Measurements from ENCODE around the gene PPP1R12C.

The PPP1R12C gene

DNA sequence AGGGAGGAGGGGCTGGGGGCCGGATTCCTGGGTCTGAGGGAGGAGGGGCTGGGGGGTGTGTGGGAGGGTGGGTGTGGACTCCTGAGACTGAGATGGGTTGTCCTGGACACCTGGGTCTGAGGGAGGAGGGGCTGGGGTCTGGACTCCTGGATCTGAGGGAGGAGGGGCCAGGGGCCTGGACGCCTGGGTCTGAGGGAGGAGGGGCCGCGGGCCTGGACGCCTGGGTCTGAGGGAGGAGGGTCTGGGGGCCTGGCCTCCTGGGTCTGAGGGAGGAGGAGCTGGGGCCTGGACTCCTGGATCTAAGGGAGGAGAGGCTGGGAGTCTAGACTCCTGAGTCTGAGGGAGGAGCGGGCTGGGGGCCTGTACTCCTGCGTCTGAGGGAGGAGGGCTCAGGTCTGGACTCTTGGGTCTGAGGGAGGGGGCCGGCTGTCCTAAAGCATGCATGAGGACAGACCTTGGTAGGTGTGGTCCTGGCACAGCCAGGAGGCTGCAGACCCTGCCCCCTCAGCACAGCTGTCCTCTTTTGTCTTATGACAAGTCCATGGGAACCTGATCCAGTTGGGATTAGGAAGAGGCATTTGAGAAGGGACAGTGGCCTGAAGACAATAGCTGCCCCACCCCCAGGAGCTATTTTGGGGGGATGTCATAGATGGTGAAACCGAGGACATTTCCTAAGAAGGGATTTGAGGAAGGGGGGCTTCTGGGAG is 30.3 kb upstream of the PPP1R12C start:
- DNase-seq (ENCODE audit: low read depth, low spot score) = no peak
- H3K4me3 ChIP-seq (ENCODE audit: low read length) = no peak overlapping the region

DNA sequence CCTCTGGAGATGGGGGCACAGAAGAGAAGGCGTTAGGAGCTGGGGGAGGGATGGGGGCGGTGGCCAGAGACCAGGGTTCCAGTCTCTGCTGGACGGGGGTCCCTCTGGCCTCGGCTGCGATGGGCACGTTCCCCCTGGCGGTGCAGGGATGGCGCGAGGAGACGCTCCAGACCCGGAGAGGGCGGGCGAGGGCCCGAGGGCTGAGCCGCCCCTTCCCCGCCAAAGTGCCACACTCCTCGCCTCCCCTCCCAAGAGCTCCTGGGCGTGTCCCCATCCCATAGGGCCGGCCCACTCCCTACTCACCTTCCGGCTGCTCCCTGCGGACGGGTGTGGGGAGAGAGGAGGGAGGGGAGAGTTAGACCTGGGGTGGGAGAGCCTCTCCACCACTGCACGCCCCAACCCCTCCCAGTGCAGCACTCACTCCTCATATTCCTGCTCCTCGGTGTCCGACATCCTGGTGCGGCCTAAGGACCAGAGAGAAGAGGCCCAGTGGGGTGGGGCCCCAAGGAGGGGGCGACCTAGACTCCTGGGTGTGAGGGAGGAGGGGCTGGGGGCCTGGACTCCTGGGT is 29.4 kb upstream of the PPP1R12C start:
- no peak for DNase-seq (ENCODE audit: low read depth, low spot score)
- peak overlapping the region; percentile 44 for H3K4me3 ChIP-seq (ENCODE audit: low read length)

DNA sequence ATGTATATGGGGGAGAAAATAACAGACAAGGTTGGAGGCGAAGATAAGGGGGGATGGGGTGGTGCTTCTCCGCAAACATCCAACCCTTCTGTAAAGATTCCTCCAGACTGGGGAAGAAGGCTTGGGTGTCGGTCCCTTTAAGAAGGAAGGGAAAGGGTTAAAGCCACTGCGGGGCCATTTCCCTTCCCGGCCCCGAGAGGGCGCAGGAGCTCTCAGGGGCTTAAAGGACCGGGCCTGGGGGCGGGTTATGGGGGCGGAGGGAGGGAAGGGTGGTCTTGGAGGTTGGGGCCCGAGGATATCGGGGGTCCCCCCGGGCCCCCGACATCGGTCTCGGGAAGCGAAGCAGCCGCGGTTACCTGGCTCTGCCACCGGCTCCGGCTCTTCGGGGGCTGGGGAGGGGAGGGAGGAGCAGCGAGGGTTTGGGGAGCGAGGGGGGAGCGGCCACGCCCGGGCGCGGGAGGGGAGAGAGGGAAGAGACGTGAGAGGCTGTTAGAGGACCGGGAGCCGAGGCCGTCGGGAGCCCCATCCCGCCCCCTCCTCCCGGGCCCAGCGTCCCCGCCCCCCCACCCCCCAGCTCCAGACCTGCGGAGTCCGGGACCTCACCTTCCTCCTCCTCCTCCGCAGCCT is 28.8 kb upstream of the PPP1R12C start:
- peak overlapping the region; percentile 44 for H3K4me3 ChIP-seq (ENCODE audit: low read length)

DNA sequence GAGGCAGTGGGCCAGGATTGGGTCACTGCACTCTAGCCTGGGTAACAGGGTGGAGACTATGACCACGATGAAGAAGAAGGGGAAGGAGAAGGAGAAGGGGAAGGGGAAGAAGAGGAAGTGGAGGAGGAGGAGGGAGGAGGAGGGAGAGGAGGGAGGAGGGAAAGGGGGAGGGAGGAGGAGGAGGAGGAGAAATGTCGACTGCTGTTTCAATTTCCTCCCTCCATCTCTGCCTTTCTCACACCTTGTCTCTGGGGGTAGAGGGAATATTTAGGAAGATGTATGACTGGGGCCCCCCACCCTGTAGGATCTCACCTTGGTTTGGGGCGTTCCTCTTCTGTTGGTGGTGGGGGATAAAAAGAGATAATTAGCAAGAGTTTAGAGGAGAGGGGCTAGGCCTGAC is 27.8 kb upstream of the PPP1R12C start:
- no peak overlapping the region for H3K4me3 ChIP-seq (ENCODE audit: low read length)
- DNase-seq (ENCODE audit: low read depth, low spot score) = no peak

More for the DNA sequence above, 28.8 kb upstream of the PPP1R12C start:
- DNase-seq (ENCODE audit: low read depth, low spot score) = peak; percentile 62

DNA sequence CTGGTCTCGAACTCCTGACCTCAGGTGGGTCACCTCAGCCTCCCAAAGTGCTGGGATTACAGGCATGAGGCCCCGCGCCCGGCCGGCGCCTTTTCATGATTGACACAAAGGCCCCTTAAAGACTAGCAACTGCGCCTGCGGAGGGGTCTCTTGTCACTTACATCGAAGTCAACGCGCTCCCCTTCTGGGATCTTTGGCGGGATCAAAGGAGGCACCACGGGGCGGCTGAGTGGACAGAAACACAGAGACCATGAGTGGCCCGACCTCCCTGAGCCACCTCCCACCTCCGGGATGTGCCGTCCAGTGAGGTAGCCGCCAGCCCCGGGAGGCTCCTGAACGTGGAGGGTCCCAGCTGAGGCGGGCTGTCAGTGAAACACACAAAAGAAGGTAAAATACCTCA is 24.3 kb upstream of the PPP1R12C start:
- no peak for DNase-seq (ENCODE audit: low read depth, low spot score)
- no peak overlapping the region for H3K4me3 ChIP-seq (ENCODE audit: low read length)

DNA sequence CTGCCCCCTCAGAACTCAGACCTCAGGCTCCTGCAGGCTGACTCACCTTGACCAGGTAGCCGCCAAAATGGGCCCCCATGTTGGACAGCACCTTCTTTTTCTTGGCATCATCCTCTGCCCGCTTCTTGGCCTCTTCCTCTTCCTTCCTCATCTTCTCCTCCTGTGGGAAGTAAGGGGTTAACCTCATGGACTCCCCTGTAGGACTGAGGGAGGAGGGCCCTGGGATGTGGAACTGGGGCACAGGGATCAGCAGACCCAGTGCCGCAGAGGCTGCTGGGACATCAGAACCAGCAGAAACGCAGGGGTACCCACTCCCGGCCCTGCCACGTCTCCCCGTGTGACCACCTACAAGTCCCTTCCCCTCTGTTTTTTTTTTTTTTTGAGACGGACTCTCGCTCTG is 20.5 kb upstream of the PPP1R12C start:
- no peak for DNase-seq (ENCODE audit: low read depth, low spot score)
- H3K4me3 ChIP-seq (ENCODE audit: low read length) = no peak overlapping the region

DNA sequence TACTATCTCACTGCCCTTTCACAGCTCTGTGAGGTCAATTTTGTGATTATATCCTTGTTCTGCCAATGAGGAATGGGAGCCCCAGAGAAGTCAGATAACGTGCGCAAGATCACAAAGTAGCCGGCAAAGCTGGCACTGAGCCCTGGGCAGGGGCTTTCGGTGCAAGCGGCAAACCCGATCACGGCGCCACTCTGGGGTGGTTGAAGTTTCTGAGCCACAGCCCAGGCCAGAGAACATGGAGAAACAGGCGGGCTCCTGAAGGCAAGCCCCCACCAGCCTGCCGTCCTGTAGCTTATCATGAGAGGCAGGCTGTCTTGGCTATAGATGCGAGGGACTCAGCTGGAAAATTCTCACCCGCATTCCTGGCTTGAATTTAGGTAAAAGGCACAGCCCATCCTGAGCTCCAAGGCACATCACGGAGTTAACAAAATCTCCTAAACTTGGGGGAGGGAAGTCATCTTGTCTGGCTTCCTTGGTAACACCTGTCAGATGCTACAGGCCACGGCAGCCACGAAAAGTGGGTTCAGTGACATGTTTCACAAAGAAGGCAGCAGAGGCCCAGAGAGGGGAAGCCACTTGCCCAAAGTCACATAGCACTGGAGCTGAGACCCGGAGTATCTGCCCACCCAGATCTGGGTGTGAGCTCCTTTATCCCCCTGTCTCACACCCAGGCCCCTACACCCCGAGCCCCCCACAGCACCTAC is 19.1 kb upstream of the PPP1R12C start:
- H3K4me3 ChIP-seq (ENCODE audit: low read length) = no peak overlapping the region
- no peak for DNase-seq (ENCODE audit: low read depth, low spot score)

DNA sequence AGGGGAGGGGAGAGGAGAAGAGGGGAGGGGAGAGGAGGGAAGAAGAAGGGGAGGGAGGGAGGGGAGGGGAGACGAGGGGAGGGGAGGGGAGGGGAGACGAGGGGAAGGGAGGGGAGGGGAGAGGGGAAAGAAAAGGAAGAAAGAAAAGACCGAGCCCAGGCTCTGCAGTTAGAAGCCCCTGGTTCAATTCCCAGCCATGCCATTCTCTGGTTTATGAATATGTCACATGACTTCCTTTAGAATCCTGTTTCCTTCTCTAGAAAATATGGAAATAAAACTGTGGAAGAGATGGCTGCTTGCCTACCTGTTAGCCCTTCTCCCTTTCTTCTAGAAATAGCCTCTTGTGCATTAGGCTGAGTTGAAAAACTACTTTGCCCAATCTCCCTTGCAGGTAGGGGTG is 17.3 kb upstream of the PPP1R12C start:
- no peak overlapping the region; the same call in 1 of the 2 replicates for H3K4me3 ChIP-seq (ENCODE audit: low read length)
- no peak for DNase-seq (ENCODE audit: low read depth, low spot score)

DNA sequence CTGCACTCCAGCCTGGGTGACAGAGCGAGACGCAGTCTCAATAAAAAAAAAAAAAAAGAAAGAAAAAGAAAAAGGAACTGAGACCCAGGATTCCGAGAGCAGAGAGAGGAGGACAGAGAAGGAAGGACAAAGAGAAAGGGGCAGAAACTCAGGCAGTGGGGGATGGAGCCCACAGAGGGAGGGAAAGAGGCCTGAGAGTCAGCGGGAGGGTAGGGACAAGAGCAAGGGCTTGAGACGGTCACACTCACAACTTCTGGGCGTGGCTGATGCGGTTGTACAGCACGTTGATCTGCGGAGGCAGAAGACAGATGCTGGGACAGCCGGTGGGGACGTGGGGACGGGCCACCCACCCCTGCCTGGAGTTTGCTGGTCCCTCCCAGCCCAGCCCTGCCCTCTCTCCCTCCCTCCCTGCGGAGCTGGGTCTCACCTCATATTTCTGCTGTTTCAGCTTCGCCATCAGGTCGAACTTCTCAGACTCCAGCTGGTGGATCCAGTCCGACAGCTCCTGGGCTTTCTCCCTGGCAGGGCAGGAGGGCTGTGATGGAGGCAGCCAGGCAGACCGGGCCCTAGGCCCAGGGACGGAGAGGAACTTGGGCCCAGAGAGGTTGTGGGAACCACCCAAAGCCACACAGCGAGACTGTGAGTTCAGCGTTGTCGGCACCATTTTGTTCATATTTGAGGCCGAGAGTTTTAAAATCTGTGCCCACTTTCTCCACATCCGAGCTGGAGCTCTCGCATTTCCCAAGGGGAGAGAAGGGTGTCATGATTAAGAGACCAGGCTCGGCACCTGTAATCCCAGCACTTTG is 16.4 kb upstream of the PPP1R12C start:
- no peak for DNase-seq (ENCODE audit: low read depth, low spot score)
- H3K4me3 ChIP-seq (ENCODE audit: low read length) = no peak overlapping the region

DNA sequence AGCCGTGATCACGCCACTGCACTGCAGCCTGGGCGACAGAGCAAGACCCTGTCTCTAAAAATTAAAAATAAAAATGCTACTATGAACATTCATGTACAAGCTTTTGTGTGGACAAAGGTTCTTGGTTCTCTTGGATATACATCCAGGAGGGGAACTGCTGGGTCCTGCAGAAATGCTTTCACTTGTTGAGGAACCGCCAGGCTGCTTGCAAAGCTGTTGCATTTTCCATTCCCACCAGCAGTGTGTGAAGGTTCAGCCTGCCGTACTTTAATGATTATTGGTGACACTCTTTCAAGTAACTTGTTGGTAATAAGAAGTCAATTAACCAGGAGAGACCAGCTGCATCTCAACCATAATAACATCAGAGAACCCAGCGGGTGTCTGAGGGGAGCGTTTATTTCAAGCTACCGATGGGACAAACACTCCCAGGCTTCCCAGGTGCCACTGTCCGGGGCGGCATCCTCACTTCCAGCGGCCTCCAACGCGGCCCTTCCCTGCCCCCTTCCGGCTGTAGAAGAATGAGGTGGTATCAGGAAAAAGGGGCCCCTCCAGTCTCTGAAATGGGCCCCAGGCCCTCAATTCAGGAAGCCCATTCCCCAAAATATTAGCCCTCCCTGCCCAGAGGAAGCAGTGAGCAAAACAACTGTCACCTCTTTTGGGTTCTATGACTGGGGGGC is 15.2 kb upstream of the PPP1R12C start:
- DNase-seq (ENCODE audit: low read depth, low spot score) = no peak
- H3K4me3 ChIP-seq (ENCODE audit: low read length) = no peak overlapping the region

DNA sequence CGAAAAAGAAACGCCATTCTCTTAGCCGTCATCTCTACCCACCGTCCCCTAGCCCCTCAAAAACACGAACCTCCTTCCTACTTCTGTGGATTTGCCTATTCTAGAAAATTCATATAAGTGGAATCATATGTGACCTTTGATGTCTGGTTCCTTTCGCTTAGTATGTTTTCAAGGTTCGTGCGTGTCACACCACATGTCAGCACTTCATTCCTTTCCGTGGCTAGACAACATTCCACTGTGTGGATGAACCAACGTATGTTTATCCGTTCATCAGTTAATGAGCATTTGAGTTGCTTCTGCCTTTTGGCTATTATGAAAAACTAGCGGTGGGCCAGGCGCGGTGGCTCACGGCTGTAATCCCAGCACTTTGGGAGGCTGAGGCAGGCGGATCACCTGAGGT is 14.0 kb upstream of the PPP1R12C start:
- no peak for DNase-seq (ENCODE audit: low read depth, low spot score)
- H3K4me3 ChIP-seq (ENCODE audit: low read length) = no peak overlapping the region

DNA sequence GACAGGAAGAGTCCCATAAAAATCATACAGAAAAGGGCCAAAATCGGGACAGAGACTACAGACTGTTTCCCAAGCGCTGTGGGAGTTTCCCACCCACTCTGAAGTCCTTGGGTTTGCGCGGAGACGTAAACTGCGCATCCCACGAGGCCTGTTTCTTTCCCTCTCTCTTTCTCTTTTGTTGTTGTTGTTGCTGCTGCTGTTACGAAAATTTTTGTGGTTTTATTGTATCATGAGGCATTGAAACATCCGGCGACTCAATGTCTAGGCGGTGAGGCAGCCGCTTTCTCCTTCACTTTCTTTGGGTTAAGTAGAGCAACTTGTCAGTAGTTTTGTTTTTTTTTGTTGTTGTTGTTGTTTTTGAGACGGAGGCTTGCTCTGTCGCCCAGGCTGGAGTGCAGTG is 1.6 kb upstream of the PPP1R12C start:
- no peak overlapping the region for H3K4me3 ChIP-seq (ENCODE audit: low read length)

DNA sequence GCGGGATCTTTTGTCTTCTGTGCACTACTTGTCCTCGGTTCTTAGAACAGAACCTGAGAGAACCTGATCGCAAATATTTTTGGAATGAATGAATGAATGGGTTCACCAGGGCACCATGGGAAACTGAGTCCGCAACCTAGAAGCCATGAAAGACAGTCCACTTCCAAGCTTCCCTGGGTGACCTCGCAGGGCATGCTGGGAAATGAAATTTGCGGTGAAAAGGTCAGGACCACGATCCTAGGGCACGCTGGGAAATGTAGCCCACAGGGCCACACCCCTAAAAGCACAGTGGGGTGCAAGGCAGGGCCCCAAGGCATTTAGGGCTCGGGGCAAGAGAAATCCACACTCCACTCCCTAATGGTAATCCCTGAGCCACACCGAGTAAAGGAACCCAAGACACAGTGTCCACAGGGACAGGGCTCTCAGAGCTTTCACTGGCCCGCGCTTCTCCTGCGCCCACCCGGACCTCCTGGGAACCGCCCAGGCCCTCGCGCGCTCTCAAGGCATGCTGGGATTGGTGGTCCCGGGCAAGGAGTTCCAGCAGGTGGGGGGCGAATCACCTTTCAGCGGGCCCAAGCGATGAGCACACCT is 1.1 kb upstream of the PPP1R12C start:
- no peak for DNase-seq (ENCODE audit: low read depth, low spot score)

More for the DNA sequence above, 1.6 kb upstream of the PPP1R12C start:
- DNase-seq (ENCODE audit: low read depth, low spot score) = no peak

DNA sequence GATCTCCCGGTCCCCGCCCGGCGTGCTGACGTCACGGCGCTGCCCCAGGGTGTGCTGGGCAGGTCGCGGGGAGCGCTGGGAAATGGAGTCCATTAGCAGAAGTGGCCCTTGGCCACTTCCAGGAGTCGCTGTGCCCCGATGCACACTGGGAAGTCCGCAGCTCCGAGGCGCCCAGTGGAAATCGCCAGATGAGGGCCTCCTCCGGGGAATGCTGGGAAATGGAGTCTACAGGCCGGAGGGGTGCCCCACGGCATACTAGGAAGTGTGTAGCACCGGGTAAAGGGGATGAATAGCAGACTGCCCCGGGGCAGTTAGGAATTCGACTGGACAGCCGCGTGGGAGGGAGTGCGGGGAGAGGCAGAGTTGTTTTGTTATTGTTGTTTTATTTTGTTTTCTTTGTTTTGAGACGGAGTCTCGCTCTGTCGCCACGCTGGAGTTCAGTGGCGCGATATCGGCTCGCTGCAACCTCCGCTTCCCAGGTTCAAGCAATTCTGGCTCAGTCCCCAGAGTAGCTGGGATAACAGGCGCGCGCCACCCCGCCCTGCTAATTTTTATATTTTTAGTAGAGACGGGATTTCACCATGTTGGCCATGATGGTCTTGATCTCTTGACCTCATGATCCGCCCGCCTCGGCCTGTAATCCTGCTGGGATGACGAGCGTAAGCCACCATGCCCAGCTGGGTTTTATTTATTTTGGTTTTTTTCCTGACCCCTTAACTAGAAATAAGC is 390 bp upstream of the PPP1R12C start:
- peak overlapping the region; percentile 85 for H3K4me3 ChIP-seq (ENCODE audit: low read length)
- DNase-seq (ENCODE audit: low read depth, low spot score) = peak; percentile 96

More for the DNA sequence above, 1.1 kb upstream of the PPP1R12C start:
- peak overlapping the region; percentile 85 for H3K4me3 ChIP-seq (ENCODE audit: low read length)

DNA sequence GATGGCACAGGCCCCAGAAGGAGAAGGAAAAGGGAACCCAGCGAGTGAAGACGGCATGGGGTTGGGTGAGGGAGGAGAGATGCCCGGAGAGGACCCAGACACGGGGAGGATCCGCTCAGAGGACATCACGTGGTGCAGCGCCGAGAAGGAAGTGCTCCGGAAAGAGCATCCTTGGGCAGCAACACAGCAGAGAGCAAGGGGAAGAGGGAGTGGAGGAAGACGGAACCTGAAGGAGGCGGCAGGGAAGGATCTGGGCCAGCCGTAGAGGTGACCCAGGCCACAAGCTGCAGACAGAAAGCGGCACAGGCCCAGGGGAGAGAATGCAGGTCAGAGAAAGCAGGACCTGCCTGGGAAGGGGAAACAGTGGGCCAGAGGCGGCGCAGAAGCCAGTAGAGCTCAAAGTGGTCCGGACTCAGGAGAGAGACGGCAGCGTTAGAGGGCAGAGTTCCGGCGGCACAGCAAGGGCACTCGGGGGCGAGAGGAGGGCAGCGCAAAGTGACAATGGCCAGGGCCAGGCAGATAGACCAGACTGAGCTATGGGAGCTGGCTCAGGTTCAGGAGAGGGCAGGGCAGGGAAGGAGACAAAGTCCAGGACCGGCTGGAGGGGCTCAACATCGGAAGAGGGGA is 1.1 kb downstream of the PPP1R12C start:
- peak overlapping the region; percentile 94 for H3K4me3 ChIP-seq (ENCODE audit: low read length)
- no peak for DNase-seq (ENCODE audit: low read depth, low spot score)

DNA sequence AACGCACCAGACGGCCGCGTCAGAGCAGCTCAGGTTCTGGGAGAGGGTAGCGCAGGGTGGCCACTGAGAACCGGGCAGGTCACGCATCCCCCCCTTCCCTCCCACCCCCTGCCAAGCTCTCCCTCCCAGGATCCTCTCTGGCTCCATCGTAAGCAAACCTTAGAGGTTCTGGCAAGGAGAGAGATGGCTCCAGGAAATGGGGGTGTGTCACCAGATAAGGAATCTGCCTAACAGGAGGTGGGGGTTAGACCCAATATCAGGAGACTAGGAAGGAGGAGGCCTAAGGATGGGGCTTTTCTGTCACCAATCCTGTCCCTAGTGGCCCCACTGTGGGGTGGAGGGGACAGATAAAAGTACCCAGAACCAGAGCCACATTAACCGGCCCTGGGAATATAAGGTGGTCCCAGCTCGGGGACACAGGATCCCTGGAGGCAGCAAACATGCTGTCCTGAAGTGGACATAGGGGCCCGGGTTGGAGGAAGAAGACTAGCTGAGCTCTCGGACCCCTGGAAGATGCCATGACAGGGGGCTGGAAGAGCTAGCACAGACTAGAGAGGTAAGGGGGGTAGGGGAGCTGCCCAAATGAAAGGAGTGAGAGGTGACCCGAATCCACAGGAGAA is 1.9 kb downstream of the PPP1R12C start:
- no peak for DNase-seq (ENCODE audit: low read depth, low spot score)
- peak overlapping the region; percentile 94 for H3K4me3 ChIP-seq (ENCODE audit: low read length)
